Vagina (tissue), 2 donors: ENCODE results near the gene FUT6.

ENCODE experiments used
- CTCF ChIP-seq, 3 experiments: fragments of 450-650 bp in 2 of 3; fragments of 200-600 bp in 1 of 3; sonication (generic) in 1 of 3; IDR thresholded peaks; one replicate each; pipeline ENCODE4 v1.5.1; 2017 to 2019; ENCODE audit warnings: antibody characterized with exemption in 3 of 3, mild to moderate bottlenecking in 2 of 3, moderate library complexity in 2 of 3
- POLR2A ChIP-seq, 2 donors: fragments of 450-650 bp; IDR thresholded peaks; one replicate each; pipeline ENCODE4 v1.6.1; 2017; ENCODE audit warnings: antibody characterized with exemption in 2 of 2, mild to moderate bottlenecking in 2 of 2, moderate library complexity in 2 of 2
- POLR2AphosphoS5 ChIP-seq, 2 donors: sonication (generic); formaldehyde crosslinking; IDR thresholded peaks; one replicate each; pipeline ENCODE4 v1.9.0; 2017; ENCODE audit warnings: antibody characterized with exemption in 2 of 2, mild to moderate bottlenecking in 2 of 2, low read depth in 1 of 2; ENCODE audit not compliant: insufficient read depth in 1 of 2

- TF ChIP-seq CTCF (IDR thresholded peaks at IDR 0.05): no peak
- TF ChIP-seq POLR2A (IDR thresholded peaks at IDR 0.05): no peak
- TF ChIP-seq POLR2AphosphoS5 (IDR thresholded peaks at IDR 0.05; ENCODE audit: insufficient read depth in 1 of 2, low read depth in 1 of 2): no peak
Observed at GRCh38 chr19:5863030-5863665, 23.6 kb upstream of the FUT6 start.
